ENCODE results near the gene TSPAN18. TPM values are rescaled to one million over a fixed set of nuclear protein-coding genes. Genes with fewer than 3 reads are reported as not detected.

The TSPAN18 gene
- total and polyA plus RNA-seq, 2 experiments from 2014 or later, result 6.0 to 10.6 TPM

GRCh38 chr11:44835296-44835695 lies 108.5 kb downstream of the TSPAN18 start (continued):
- TF ChIP-seq ZNF462 (CRISPR knock-in tag; IDR thresholded peaks at IDR 0.05) (no peak), EZH2phosphoT487 (IDR thresholded peaks at IDR 0.05; ENCODE audit: unreplicated experiment) (no peak)
- TF ChIP-seq, protein P1, sequence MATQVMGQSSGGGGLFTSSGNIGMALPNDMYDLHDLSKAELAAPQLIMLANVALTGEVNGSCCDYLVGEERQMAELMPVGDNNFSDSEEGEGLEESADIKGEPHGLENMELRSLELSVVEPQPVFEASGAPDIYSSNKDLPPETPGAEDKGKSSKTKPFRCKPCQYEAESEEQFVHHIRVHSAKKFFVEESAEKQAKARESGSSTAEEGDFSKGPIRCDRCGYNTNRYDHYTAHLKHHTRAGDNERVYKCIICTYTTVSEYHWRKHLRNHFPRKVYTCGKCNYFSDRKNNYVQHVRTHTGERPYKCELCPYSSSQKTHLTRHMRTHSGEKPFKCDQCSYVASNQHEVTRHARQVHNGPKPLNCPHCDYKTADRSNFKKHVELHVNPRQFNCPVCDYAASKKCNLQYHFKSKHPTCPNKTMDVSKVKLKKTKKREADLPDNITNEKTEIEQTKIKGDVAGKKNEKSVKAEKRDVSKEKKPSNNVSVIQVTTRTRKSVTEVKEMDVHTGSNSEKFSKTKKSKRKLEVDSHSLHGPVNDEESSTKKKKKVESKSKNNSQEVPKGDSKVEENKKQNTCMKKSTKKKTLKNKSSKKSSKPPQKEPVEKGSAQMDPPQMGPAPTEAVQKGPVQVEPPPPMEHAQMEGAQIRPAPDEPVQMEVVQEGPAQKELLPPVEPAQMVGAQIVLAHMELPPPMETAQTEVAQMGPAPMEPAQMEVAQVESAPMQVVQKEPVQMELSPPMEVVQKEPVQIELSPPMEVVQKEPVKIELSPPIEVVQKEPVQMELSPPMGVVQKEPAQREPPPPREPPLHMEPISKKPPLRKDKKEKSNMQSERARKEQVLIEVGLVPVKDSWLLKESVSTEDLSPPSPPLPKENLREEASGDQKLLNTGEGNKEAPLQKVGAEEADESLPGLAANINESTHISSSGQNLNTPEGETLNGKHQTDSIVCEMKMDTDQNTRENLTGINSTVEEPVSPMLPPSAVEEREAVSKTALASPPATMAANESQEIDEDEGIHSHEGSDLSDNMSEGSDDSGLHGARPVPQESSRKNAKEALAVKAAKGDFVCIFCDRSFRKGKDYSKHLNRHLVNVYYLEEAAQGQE (IDR thresholded peaks at IDR 0.05; ENCODE audit: unreplicated experiment), result no peak

GRCh38 chr11:44835938-44836337 lies 109.2 kb downstream of the TSPAN18 start:
- peak overlapping the region; percentile 1; the same call in 1 of the 2 replicates for H3K27ac ChIP-seq (ENCODE audit: low read depth)
- peaks cover 7% of the 10 kb centered on the region; the same call in 1 of the 3 replicates for H3K9me3 Mint-ChIP-seq
- H3K4me1 ChIP-seq (ENCODE audit: insufficient read depth), result peaks cover 42% of the 10 kb centered on the region
- no peaks in the 10 kb centered on the region for H3K79me2 ChIP-seq (replicated peaks; ENCODE audit: insufficient read depth)
- DNase-seq (ENCODE audit: low spot score), result no peak
- no peak overlapping the region for H3K4me3 ChIP-seq
- no peak overlapping the region for H2AFZ ChIP-seq
- ATAC-seq, result no peak
- H3K36me3 ChIP-seq (ENCODE audit: insufficient read depth), result no peaks in the 10 kb centered on the region
- peaks cover 18% of the 10 kb centered on the region for H3K27me3 Mint-ChIP-seq (ENCODE audit: insufficient read depth, low read depth, poor library complexity)
- peaks cover 15% of the 10 kb centered on the region for H3K36me3 Mint-ChIP-seq (ENCODE audit: low read depth)
- 0 out of 2 replicates have a peak, but pooled peaks cover 4% of the 10 kb centered on the region for H3F3A ChIP-seq (replicated peaks; ENCODE audit: low read depth)
- no peaks in the 10 kb centered on the region for H4K20me1 ChIP-seq (replicated peaks; ENCODE audit: insufficient read depth)
- H3K27ac Mint-ChIP-seq, result no peak overlapping the region
- H3K4me3 Mint-ChIP-seq, result no peak overlapping the region; the same call in 2 of the 3 replicates
- peaks cover 54% of the 10 kb centered on the region for H3K4me1 Mint-ChIP-seq
- no peaks in the 10 kb centered on the region for H3K9me2 ChIP-seq (ENCODE audit: insufficient read depth)
- H3K4me2 ChIP-seq, result peak overlapping the region; percentile 67; the same call in 1 of the 2 replicates
- no peaks in the 10 kb centered on the region for H3K27me3 ChIP-seq (ENCODE audit: insufficient read depth)
- TF ChIP-seq STAT1 (IDR thresholded peaks at IDR 0.05; ENCODE audit: unreplicated experiment) (no peak), EZH2phosphoT487 (IDR thresholded peaks at IDR 0.05; ENCODE audit: unreplicated experiment) (no peak), ETS1 (IDR thresholded peaks at IDR 0.05) (no peak), JUNB (IDR thresholded peaks at IDR 0.05; ENCODE audit: unreplicated experiment) (no peak)
- TF ChIP-seq, protein P1 (IDR thresholded peaks at IDR 0.05; ENCODE audit: unreplicated experiment), result no peak
- TF ChIP-seq, protein P2, sequence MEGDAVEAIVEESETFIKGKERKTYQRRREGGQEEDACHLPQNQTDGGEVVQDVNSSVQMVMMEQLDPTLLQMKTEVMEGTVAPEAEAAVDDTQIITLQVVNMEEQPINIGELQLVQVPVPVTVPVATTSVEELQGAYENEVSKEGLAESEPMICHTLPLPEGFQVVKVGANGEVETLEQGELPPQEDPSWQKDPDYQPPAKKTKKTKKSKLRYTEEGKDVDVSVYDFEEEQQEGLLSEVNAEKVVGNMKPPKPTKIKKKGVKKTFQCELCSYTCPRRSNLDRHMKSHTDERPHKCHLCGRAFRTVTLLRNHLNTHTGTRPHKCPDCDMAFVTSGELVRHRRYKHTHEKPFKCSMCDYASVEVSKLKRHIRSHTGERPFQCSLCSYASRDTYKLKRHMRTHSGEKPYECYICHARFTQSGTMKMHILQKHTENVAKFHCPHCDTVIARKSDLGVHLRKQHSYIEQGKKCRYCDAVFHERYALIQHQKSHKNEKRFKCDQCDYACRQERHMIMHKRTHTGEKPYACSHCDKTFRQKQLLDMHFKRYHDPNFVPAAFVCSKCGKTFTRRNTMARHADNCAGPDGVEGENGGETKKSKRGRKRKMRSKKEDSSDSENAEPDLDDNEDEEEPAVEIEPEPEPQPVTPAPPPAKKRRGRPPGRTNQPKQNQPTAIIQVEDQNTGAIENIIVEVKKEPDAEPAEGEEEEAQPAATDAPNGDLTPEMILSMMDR (conservative IDR thresholded peaks at IDR 0.05; ENCODE audit: low read depth in 2 of 2), result no peak

Data from GM23338 (cell line).